Cardiac fibroblast (primary cell): ENCODE measurements around the gene RASD2.

ENCODE experiments used
- DNase-seq, 2 donors: peaks; one replicate each; pipeline versions ENCODE4 v3.0.0 to v3.0.0-alpha.2; 2010; ENCODE audit warnings: low read depth in 2 of 2
- H3K4me3 ChIP-seq, 2 donors: replicated peaks in 1 of 2; 1 replicate in 1 of 2; 2 replicates in 1 of 2; pipeline ENCODE4 v1.5.1; 2011; ENCODE audit warnings: low read depth in 2 of 2, low read length in 2 of 2, mild to moderate bottlenecking in 2 of 2, moderate library complexity in 1 of 2
- TF ChIP-seq, protein P1 (sequence below): IDR thresholded peaks from one replicate; pipeline ENCODE4 v1.5.1; 2011; ENCODE audit warnings: low read depth, mild to moderate bottlenecking, low read length, inconsistent platforms

The RASD2 gene

DNA sequence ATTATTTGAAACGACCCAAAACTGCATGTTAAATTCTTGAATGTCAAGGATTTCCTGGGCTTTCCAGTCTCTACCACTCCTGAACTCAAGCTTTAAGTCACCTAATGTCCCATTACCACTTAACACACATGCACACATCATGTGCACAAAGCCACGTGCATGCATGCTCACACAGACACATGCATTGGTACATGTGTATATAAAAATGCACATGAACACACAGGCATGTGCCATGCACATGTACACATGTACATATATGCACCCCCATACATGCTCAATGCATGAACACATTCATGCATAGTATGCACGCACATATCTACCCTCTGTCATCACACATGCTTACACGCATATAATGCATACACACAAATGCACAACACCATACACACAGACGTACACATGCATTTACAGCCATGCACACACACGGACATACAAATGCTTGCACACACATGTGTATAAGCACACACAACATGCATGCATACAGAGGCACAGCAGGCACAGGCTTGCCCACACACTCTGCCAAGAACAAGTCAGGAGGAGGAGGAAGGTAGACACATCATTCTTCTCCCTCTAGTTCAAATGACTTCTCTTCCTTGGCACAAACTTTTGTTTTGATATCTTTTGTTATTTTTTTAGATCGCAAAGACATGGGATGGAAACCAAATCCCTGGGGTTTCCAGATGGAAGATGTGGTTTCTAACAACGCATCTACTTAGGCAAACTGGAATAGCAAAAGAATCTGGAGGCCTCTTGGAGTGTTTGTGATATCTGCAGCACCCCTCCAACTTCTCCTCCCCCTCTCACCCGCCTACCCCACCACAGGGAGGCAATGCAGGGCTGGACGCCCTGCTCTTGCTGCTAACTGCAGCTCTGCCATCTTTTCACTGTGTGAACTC is 24.6 kb downstream of the RASD2 start:
- TF ChIP-seq, protein P1, sequence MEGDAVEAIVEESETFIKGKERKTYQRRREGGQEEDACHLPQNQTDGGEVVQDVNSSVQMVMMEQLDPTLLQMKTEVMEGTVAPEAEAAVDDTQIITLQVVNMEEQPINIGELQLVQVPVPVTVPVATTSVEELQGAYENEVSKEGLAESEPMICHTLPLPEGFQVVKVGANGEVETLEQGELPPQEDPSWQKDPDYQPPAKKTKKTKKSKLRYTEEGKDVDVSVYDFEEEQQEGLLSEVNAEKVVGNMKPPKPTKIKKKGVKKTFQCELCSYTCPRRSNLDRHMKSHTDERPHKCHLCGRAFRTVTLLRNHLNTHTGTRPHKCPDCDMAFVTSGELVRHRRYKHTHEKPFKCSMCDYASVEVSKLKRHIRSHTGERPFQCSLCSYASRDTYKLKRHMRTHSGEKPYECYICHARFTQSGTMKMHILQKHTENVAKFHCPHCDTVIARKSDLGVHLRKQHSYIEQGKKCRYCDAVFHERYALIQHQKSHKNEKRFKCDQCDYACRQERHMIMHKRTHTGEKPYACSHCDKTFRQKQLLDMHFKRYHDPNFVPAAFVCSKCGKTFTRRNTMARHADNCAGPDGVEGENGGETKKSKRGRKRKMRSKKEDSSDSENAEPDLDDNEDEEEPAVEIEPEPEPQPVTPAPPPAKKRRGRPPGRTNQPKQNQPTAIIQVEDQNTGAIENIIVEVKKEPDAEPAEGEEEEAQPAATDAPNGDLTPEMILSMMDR: no peak
- DNase-seq: peak; percentile 52 to 56
- no peak overlapping the region for H3K4me3 ChIP-seq

DNA sequence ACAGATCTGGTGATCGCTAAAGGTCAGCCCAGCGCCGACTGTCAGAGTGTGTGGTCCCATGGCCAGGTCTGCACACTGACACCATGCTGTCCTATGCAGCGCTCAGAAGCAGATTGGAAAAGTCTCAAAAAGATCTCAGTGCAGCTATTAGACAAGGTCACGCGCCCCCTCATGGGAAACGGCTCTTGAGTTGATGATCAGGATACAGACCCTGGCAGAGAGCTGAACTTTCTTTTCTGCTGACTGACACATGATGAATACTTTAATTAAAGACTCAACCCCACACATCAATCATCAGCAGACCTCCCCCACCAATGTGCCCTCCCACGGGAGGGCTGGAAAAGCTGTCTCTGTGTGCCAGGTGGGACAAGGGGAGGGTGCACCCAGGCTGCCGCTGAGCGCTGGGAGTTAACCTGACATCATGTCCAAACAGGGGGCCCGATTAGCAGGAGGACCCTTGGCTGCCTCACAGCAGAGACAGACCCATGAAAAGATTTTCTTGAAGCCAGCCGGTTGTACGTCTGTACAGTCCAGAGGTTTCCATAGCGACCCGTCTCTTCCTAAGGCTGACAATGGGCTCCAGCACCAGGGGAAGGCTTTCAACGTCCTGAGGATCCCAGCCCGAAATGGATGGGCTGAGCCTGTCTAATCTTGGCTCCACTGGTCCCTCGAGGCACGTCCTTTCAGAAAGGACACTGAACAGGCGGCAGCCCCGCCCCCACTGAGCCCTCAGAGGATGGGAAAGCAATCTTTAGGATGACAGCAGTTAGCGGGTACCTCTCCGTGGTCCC is 26.9 kb downstream of the RASD2 start:
- peak in 1 of 2 donors; percentile 24 for DNase-seq
- H3K4me3 ChIP-seq: no peak overlapping the region
- TF ChIP-seq, protein P1: no peak

DNA sequence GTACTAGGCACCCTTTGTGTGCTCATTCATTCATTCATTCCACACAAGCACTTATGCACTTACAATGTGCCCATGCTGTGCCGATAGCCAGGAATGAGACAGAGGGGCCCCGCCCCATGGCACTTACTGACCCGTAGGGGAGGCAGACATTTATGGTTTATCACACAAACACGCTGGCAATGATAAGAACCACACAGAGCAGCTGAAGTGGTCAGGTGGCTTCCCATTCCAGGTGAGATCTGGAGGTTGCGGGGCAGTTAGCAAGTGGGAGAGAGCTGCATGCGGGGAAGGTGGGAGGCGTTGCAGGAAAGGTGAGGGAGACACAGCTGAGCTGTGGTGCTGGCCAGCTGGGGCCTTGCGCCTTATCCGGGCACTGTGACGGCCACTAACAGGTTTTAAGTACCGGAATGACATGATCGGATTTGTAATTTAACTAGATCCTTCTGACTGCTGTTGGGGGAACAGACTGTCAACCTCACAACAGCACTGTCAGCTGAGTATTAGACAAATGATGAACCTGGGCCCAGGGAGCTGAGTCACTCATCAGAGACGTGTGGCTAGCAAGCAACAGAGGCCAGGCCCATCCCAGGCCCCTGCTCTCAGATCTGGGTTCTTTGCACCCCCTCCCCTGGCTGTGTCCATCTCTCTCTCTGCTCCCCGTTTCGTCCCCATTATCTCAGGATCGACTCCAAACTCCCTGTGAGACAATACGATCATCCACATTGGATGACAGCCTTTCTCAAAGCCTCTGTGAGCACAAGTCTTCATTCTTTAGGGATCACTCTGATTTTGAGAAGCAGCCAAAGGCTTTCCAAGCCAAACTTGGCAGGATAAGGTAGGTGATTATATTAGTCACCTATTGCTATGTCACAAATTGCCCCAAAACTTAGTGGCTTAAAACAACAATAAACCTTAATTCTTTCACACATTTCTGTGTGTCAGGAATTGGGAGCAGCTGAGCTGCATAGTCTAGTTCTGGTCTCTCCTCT is 28.4 kb downstream of the RASD2 start:
- peak; percentile 26 to 67 for DNase-seq
- TF ChIP-seq, protein P1: no peak
- H3K4me3 ChIP-seq: no peak overlapping the region

DNA sequence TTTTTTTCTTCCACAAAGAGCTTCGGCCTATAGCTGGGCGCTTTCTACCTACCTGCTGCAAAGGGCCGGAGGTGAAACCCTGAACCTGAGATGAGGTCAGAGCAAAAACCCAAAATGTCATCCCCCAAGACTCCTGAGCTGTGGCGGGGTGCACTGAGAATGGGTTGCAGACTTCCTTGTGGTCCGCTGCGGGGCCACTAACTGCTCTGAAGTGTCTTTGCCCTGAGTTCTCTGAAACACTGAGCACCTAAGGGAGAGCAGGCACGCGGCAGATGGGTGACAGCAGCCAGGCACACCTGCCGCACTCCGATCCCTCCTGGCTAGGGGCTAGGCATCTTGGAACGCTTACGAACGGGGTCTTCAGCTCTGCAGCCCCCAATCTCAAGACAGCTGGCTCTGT is 29.3 kb downstream of the RASD2 start:
- no peak overlapping the region for H3K4me3 ChIP-seq
- TF ChIP-seq, protein P1: no peak
- no peak for DNase-seq

DNA sequence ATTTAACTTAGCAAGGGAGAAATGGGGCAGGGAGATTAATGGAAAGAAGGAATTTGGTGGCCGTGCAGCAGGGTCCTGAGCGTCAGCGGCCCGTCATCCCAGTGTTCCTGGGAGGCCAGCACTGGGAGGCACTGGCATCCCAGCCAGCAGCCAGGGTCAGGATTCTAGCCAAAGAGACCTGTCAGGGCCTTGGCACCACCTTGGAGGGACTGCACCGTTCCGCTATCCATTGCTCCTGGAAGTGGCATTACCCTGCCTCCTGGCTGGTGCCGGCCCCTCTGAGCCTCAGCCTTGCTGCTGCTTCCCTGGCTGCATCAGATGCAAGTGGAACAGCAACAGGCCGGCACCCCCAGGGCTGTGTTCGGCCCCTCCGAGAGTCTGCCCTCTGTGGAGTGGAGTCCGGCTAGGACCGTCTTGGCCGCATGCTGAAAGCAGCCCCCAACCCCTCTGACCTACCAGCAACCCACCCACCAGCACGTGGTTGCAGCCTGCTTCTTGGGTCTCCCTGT is 30.1 kb downstream of the RASD2 start:
- TF ChIP-seq, protein P1: no peak
- no peak overlapping the region for H3K4me3 ChIP-seq
- DNase-seq: no peak

DNA sequence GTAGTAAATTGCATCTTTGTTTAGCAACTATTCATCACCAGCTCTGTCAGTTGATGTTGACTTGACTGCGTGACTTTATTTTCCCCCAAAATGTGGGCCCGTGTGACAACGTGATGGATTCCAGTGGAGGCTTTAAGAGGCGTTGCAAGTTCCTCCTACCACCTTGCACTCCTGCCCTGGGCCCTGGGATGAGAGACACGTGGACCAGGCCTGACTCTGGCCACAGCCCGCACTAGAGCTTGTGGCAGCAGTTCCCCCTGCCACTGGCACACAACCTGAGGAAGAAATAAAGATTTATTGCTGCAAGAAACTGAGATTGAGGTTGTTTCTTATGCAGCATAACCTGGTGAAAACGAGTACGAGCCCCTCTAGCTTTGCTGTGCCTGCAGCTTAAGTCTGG is 31.9 kb downstream of the RASD2 start:
- TF ChIP-seq, protein P1: no peak
- DNase-seq: no peak

More for the DNA sequence above, 31.9 kb downstream of the RASD2 start:
- no peak overlapping the region for H3K4me3 ChIP-seq
